Activated gamma-delta T cell treated with Interleukin-2 at 50 U/mL for 16 hours (primary cell): Measurements from ENCODE around the gene CCDC77.

Source experiments
- DNase-seq: peaks from one replicate; pipeline ENCODE4 v3.0.0-alpha.2; 2020

Gene CCDC77

GRCh38 chr12:482061-482460 is 80.6 kb downstream of the CCDC77 start:
- DNase-seq, result no peak

GRCh38 chr12:484096-484495 is 82.7 kb downstream of the CCDC77 start:
- no peak for DNase-seq

- DNase-seq, result no peak
Observed at GRCh38 chr12:490260-490659, 88.8 kb downstream of the CCDC77 start.
